AG04449 (cell line): ENCODE data around the gene MYLK3.

Experiments
- CTCF ChIA-PET: fragments of 350-600 bp; formaldehyde crosslinking; extraction: SDS; loops from one replicate; lab custom pipeline; 2021; ENCODE audit warnings: antibody characterized with exemption; lab: Yijun Ruan, JAX
- POLR2A ChIA-PET: fragments of 400-600, 350-600 bp; formaldehyde crosslinking; extraction: SDS; loops from one replicate; lab custom pipeline; 2020; ENCODE audit warnings: antibody characterized with exemption, inconsistent platforms; lab: Yijun Ruan, JAX
- DNase-seq: peaks from one replicate; pipeline ENCODE4 v3.0.0-alpha.2; 2010; ENCODE audit warnings: low read depth, low spot score
- H3K4me3 ChIP-seq: 2 replicates; pipeline ENCODE4 v1.5.1; 2011; ENCODE audit warnings: low read depth, mild to moderate bottlenecking, control low read depth, low read length
- CTCF ChIP-seq: IDR thresholded peaks from one replicate; pipeline ENCODE4 v1.5.1; 2011; ENCODE audit warnings: mild to moderate bottlenecking, moderate library complexity, low read length, control low read depth, inconsistent platforms; ENCODE audit not compliant: insufficient read depth; ENCODE audit errors: missing control alignments

MYLK3 gene

GRCh38 chr16:46673320-46674013 is 74.7 kb downstream of the MYLK3 start:
- ChIA-PET POLR2A (no interaction called here), CTCF (interaction anchor here (0.6 to 5.5 kb wide), 33 partner anchors 9 to 364 kb away, joined by 3 to 91 read pairs (median 5); partner anchors contain the start of genes GPT2 and ORC6)
- TF ChIP-seq CTCF = peak; percentile 82
- DNase-seq = no peak
- no peak overlapping the region for H3K4me3 ChIP-seq

DNA sequence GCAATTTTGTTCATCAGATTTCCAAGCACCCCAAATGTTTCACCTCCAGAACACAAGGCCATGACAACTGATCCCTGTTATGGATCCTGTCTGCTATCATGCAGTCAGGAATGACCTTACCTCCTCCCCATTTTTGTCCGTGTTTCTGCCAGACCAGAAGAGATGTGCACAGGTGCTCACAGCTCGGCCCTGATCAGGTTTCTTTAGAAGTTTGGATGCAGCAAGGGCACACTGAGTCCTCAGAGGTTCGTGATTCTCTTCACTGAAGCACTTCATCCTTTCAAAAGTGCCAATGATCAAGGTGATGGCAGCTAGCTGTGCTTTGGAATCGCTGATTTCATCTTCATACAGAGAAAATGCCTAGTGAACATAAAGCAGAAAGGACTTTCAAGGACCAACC is 86.0 kb downstream of the MYLK3 start:
- POLR2A ChIA-PET = no interaction called here
- no peak for DNase-seq
- CTCF ChIA-PET = interaction anchor here (0.7 to 1.4 kb wide), 4 partner anchors 10 to 109 kb away, joined by 3 to 7 read pairs (median 3); no protein-coding TSS in a partner anchor
- no peak overlapping the region for H3K4me3 ChIP-seq
- no peak for TF ChIP-seq CTCF

- TF ChIP-seq CTCF = no peak
- no peak for DNase-seq
- POLR2A ChIA-PET = no interaction called here
- CTCF ChIA-PET = interaction anchor here (1.0 to 1.8 kb wide), 2 partner anchors 11 to 15 kb away, joined by 4 to 10 read pairs; no protein-coding TSS in a partner anchor
- no peak overlapping the region for H3K4me3 ChIP-seq
These were observed 89.2 kb downstream of the MYLK3 start for GRCh38 chr16:46658925-46659324.
